Progenitor cell of endocrine pancreas (in vitro differentiated cells): ENCODE data around the gene SSH2. TPM values are rescaled to one million over a fixed set of nuclear protein-coding genes. Genes with fewer than 3 reads are reported as not detected.

ENCODE experiments used
- DNase-seq: peaks from one replicate; pipeline ENCODE4 v3.0.0; 2021; ENCODE audit warnings: low spot score; ENCODE audit not compliant: unreplicated experiment
- H3K27ac Mint-ChIP-seq: 2 replicates; pipeline ENCODE4 v1.8.0; 2021; ENCODE audit warnings: mild to moderate bottlenecking, moderate library complexity, mixed read lengths
- H3K27me3 Mint-ChIP-seq: 2 replicates; pipeline ENCODE4 v1.8.0; 2021; ENCODE audit warnings: mixed read lengths
- H3K36me3 Mint-ChIP-seq: 2 replicates; pipeline ENCODE4 v1.8.0; 2022; ENCODE audit warnings: mixed read lengths; ENCODE audit not compliant: insufficient read depth
- H3K4me1 Mint-ChIP-seq: 2 replicates; pipeline ENCODE4 v1.8.0; 2021; ENCODE audit warnings: low read depth, mixed read lengths
- H3K4me3 Mint-ChIP-seq: 2 replicates; pipeline ENCODE4 v1.8.0; 2021; ENCODE audit warnings: low read depth, mild to moderate bottlenecking, moderate library complexity, mixed read lengths
- H3K9me3 Mint-ChIP-seq: 2 replicates; pipeline ENCODE4 v1.8.0; 2021; ENCODE audit warnings: low read depth, mixed read lengths
- total RNA-seq: library from RNA; stranded (reverse); gene quantifications from 2 replicates; pipeline ENCODE4 v1.2.1, GENCODE V29; 2021
- TF ChIP-seq, protein P1 (sequence below): fragments of 200-600 bp; sonication (generic); IDR thresholded peaks from one replicate; pipeline ENCODE4 v1.5.0; 2021; ENCODE audit warnings: antibody characterized with exemption, mild to moderate bottlenecking; ENCODE audit not compliant: unreplicated experiment

Gene SSH2
- total RNA-seq, 1 donor from 2014 or later, result 20.7 TPM

DNA sequence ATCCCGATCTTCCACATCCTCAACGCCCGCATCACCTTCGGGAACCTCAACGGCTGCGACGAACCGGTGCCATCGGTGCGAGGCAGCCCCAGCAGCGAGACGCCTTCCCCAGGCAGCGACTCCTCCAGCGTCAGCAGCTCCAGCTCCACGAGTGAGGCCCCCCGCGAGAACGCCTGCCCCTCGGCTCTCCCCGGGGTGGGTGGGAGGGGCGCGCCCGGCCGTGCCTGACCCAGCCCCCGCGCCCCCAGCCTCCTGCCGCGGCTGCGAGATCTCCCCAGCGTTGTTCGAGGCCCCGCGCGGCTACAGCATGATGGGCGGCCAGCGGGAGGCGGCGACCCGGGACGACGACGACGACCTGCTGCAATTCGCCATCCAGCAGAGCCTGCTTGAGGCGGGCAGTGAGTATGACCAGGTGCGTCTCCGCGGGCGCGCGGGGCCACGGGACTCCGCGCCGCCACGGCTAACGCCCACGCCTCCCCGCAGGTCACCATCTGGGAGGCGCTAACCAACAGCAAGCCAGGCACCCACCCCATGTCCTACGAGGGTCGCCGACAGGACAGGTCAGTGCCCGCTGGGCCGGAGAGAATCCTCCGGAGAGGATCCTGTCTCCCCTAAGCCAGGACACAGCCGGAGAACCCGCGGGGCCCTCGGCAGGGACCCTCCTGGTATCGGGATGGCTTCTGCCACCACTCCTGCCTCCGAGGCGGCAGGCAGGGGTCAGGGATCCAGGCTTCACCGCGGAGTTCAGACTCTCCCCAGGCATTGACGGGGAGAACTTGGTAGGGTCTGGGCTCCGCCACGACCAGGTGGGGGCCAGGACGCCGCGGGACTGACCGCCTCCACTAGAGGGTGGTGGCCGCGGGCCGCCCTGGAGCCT lies 317.4 kb downstream of the SSH2 start:
- no peaks in the 10 kb centered on the region for H3K36me3 Mint-ChIP-seq
- peaks cover 49% of the 10 kb centered on the region for H3K27me3 Mint-ChIP-seq
- no peak overlapping the region for H3K27ac Mint-ChIP-seq
- H3K4me1 Mint-ChIP-seq, result peaks cover 5% of the 10 kb centered on the region
- TF ChIP-seq, protein P1, sequence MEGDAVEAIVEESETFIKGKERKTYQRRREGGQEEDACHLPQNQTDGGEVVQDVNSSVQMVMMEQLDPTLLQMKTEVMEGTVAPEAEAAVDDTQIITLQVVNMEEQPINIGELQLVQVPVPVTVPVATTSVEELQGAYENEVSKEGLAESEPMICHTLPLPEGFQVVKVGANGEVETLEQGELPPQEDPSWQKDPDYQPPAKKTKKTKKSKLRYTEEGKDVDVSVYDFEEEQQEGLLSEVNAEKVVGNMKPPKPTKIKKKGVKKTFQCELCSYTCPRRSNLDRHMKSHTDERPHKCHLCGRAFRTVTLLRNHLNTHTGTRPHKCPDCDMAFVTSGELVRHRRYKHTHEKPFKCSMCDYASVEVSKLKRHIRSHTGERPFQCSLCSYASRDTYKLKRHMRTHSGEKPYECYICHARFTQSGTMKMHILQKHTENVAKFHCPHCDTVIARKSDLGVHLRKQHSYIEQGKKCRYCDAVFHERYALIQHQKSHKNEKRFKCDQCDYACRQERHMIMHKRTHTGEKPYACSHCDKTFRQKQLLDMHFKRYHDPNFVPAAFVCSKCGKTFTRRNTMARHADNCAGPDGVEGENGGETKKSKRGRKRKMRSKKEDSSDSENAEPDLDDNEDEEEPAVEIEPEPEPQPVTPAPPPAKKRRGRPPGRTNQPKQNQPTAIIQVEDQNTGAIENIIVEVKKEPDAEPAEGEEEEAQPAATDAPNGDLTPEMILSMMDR, result no peak
- DNase-seq, result no peak
- no peak overlapping the region for H3K4me3 Mint-ChIP-seq
- no peaks in the 10 kb centered on the region for H3K9me3 Mint-ChIP-seq

DNA sequence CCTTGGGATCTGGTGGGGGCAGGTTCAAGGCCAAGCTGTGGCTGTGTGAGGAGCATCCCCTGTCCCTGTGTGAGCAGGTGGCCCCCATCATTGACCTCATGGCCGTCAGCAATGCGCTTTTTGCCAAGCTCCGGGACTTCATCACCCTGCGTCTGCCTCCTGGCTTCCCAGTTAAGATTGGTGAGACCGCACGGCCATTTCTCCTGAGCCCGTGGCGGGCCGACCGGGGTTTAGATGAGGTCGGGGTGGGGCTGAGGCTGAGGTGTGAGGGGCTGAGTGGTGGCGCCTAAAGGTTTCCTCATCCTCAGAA lies 318.0 kb downstream of the SSH2 start:
- TF ChIP-seq, protein P1, result no peak
- DNase-seq, result no peak
- H3K27me3 Mint-ChIP-seq, result peaks cover 44% of the 10 kb centered on the region
- no peaks in the 10 kb centered on the region for H3K36me3 Mint-ChIP-seq
- no peaks in the 10 kb centered on the region for H3K9me3 Mint-ChIP-seq
- peaks cover 4% of the 10 kb centered on the region for H3K4me1 Mint-ChIP-seq
- no peak overlapping the region for H3K27ac Mint-ChIP-seq
- no peak overlapping the region for H3K4me3 Mint-ChIP-seq

DNA sequence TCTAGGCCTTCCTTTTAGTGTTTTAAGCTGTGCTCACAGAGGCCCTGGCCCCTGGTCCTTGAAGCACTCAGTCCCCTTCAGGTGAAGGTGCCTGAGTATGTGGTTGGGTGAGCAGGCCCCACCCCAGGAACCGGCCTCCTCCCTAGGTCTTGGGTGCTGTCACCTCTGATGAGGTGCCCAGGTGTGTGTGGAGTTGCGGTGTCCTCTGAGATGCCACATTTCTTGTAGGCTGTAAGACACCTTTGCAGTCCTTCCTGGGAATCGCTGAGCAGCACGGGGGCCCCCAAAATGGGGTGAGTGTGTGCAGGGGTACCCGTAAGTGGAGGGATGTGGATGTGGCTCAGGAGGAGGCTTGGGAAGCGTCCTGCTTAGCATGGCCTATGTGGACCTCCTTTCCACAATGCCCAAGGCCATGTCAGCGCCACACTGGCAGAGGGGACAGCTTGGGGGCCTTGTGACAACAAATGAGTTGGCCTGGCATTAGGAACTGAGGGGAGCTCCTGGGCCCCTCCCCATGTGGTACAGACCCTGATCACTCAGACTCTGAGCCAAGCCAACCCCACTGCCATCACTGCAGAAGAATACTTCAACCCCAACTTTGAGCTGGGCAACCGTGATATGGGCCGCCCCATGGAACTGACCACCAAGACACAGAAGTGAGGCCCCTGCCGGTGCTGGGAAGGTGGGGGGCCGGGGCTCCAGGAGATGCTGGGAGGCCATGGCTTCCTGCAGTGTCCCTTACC lies 318.5 kb downstream of the SSH2 start:
- Mint-ChIP-seq H3K36me3 (no peaks in the 10 kb centered on the region), H3K4me1 (peaks cover 2% of the 10 kb centered on the region), H3K27me3 (peaks cover 38% of the 10 kb centered on the region), H3K4me3 (no peak overlapping the region), H3K9me3 (no peaks in the 10 kb centered on the region), H3K27ac (no peak overlapping the region)
- DNase-seq, result no peak
- TF ChIP-seq, protein P1, result no peak

DNA sequence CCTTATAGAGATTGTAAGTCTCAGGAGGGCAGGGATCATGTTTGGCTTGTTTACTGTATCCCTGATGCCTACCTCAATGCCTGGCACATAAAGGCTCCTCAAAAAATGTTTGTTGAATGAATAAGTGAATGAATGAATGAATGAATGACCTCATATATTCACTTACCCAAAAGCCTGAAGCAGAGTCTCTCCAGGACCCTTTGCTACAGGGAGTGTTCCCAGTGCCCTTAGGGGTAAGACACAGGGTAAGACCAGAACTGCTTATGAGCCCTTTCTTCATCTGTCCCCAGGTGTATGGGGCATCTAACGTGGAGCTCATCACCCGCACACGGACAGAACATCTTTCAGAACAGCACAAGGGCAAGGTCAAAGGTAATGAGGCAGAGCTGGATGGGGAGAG lies 319.6 kb downstream of the SSH2 start:
- Mint-ChIP-seq H3K4me3 (no peak overlapping the region), H3K27me3 (peaks cover 27% of the 10 kb centered on the region), H3K4me1 (no peaks in the 10 kb centered on the region), H3K36me3 (no peaks in the 10 kb centered on the region), H3K9me3 (no peaks in the 10 kb centered on the region), H3K27ac (no peak overlapping the region)
- no peak for DNase-seq
- TF ChIP-seq, protein P1, result no peak

GRCh38 chr17:29608986-29609385 lies 321.0 kb downstream of the SSH2 start:
- H3K27me3 Mint-ChIP-seq, result peaks cover 13% of the 10 kb centered on the region
- DNase-seq, result no peak
- H3K27ac Mint-ChIP-seq, result no peak overlapping the region
- H3K4me3 Mint-ChIP-seq, result no peak overlapping the region
- no peaks in the 10 kb centered on the region for H3K4me1 Mint-ChIP-seq
- no peaks in the 10 kb centered on the region for H3K9me3 Mint-ChIP-seq
- TF ChIP-seq, protein P1, result no peak
- no peaks in the 10 kb centered on the region for H3K36me3 Mint-ChIP-seq
